ENCODE data around the gene CRACDL. TPM values are rescaled to one million over a fixed set of nuclear protein-coding genes. Genes with fewer than 3 reads are reported as not detected.

Gene CRACDL
- polyA plus RNA-seq, 1 of the 3 experiments (the other 2 are of a cell fraction) = not detected

DNA sequence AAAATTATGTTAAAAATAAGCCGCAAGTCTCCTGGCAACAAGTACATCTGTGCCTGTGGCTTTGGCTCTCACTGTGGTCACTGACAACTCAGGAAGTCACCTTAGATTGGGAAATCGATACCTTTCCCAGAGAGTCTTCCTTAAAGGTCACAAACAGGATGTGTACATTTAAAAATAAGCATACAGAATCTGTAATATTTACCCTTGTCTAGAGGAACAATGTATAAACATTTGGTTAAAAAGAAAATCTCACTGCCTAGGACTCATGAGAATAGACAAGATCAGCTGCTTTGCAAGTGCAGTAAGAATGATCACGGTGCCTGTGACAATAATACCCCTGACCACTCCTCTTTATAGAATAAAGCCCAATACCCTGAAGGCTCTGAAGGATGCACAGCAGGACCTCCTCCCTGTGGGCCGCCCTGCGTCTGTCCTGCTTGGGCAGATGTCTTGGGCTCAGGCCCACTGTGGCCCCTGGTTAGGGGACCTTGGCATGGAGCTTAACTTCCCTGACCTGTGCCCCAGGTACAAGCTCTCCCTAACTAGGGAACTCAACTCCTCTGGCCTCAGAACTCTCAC lies 107.1 kb downstream of the CRACDL start:
- POLR2A ChIA-PET = no interaction called here

DNA sequence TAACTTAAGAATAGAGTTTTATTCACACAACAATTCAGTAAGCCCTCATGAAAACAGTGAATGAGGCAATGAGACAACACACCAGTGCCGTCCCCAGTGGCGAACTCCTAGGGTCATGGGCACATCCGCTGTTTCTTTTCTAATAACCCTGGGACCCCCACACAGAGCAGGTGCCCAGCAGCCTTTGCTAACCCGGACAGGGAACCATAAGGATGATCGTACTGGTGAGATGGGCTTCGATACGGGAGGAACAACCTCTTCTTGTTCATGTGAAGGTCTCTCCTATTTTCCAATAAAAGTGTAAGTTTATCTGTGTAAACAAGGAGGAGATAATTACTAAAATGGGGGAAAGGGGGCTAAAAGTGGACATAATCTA lies 107.7 kb downstream of the CRACDL start:
- no peak for DNase-seq
- Histone ChIP-seq H3K9ac (no peak overlapping the region), H3K4me1 (ENCODE audit: control insufficient read depth in 1 of 2, insufficient read depth in 2 of 2, low read depth in 1 of 2, low read length in 1 of 2) (no peaks in the 10 kb centered on the region), H4K20me1 (ENCODE audit: insufficient read depth) (no peaks in the 10 kb centered on the region), H3K9me2 (no peaks in the 10 kb centered on the region), H3F3A (replicated peaks; ENCODE audit: insufficient read depth) (no peaks in the 10 kb centered on the region), H3K4me3 (ENCODE audit: low read depth in 2 of 2, low read length in 1 of 2) (no peak overlapping the region), H2AFZ (ENCODE audit: low read depth) (no peak overlapping the region), H3K36me3 (replicated peaks in 1 of 2; ENCODE audit: control insufficient read depth in 1 of 2, insufficient read depth in 2 of 2, low read length in 1 of 2) (no peaks in the 10 kb centered on the region), H3K79me2 (ENCODE audit: insufficient read depth) (no peaks in the 10 kb centered on the region), H3K27ac (ENCODE audit: low read depth in 2 of 2, low read length in 1 of 2) (no peak overlapping the region), H3K9me3 (no peaks in the 10 kb centered on the region), H3K27me3 (ENCODE audit: insufficient read depth) (peaks cover 5% of the 10 kb centered on the region; the same call in 1 of the 2 replicates), H3K4me2 (no peak overlapping the region)
- WGBS (ENCODE audit: low lambda C conversion rate) = 60% methylated on average over 7 of the region's 7 CpGs
- TF ChIP-seq SMC3 (IDR thresholded peaks at IDR 0.05; ENCODE audit: low read depth, low read length) = no peak
- TF ChIP-seq, protein P1, sequence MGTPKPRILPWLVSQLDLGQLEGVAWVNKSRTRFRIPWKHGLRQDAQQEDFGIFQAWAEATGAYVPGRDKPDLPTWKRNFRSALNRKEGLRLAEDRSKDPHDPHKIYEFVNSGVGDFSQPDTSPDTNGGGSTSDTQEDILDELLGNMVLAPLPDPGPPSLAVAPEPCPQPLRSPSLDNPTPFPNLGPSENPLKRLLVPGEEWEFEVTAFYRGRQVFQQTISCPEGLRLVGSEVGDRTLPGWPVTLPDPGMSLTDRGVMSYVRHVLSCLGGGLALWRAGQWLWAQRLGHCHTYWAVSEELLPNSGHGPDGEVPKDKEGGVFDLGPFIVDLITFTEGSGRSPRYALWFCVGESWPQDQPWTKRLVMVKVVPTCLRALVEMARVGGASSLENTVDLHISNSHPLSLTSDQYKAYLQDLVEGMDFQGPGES (IDR thresholded peaks at IDR 0.05; ENCODE audit: low read depth, low read length) = no peak
- CTCF ChIA-PET = interaction anchor here (1.3 to 7.2 kb wide), 2 partner anchors 179 to 442 kb away, joined by 3 to 64 read pairs; no protein-coding TSS in a partner anchor
- POLR2A ChIA-PET = no interaction called here

More for the DNA sequence above, 107.1 kb downstream of the CRACDL start:
- H3K4me3 ChIP-seq (ENCODE audit: low read depth in 2 of 2, low read length in 1 of 2) = no peak overlapping the region
- no peaks in the 10 kb centered on the region for H3K9me2 ChIP-seq
- H3K79me2 ChIP-seq (ENCODE audit: insufficient read depth) = no peaks in the 10 kb centered on the region
- H4K20me1 ChIP-seq (ENCODE audit: insufficient read depth) = no peaks in the 10 kb centered on the region
- no peak overlapping the region for H3K27ac ChIP-seq (ENCODE audit: low read depth in 2 of 2, low read length in 1 of 2)
- no peaks in the 10 kb centered on the region for H3K9me3 ChIP-seq
- no peaks in the 10 kb centered on the region for H3F3A ChIP-seq (replicated peaks; ENCODE audit: insufficient read depth)
- no peak overlapping the region for H3K9ac ChIP-seq
- peaks cover under 1% of the 10 kb centered on the region; the same call in 1 of the 2 replicates for H3K27me3 ChIP-seq (ENCODE audit: insufficient read depth)
- no peak for DNase-seq
- no peak overlapping the region for H3K4me2 ChIP-seq
- H2AFZ ChIP-seq (ENCODE audit: low read depth) = no peak overlapping the region
- H3K36me3 ChIP-seq (replicated peaks in 1 of 2; ENCODE audit: control insufficient read depth in 1 of 2, insufficient read depth in 2 of 2, low read length in 1 of 2) = no peaks in the 10 kb centered on the region
- TF ChIP-seq JUND (IDR thresholded peaks at IDR 0.05) = no peak
- no peak for TF ChIP-seq RCOR1 (IDR thresholded peaks at IDR 0.05; ENCODE audit: low read length)
- TF ChIP-seq RFX5 (IDR thresholded peaks at IDR 0.05; ENCODE audit: low read length) = no peak
- H3K4me1 ChIP-seq (ENCODE audit: control insufficient read depth in 1 of 2, insufficient read depth in 2 of 2, low read depth in 1 of 2, low read length in 1 of 2) = no peaks in the 10 kb centered on the region
- CTCF ChIA-PET = interaction anchor here (0.8 to 7.2 kb wide), 4 partner anchors 9 to 443 kb away, joined by 3 to 64 read pairs (median 3); no protein-coding TSS in a partner anchor
- WGBS (ENCODE audit: low lambda C conversion rate) = 51% methylated on average over 5 of the region's 5 CpGs

DNA sequence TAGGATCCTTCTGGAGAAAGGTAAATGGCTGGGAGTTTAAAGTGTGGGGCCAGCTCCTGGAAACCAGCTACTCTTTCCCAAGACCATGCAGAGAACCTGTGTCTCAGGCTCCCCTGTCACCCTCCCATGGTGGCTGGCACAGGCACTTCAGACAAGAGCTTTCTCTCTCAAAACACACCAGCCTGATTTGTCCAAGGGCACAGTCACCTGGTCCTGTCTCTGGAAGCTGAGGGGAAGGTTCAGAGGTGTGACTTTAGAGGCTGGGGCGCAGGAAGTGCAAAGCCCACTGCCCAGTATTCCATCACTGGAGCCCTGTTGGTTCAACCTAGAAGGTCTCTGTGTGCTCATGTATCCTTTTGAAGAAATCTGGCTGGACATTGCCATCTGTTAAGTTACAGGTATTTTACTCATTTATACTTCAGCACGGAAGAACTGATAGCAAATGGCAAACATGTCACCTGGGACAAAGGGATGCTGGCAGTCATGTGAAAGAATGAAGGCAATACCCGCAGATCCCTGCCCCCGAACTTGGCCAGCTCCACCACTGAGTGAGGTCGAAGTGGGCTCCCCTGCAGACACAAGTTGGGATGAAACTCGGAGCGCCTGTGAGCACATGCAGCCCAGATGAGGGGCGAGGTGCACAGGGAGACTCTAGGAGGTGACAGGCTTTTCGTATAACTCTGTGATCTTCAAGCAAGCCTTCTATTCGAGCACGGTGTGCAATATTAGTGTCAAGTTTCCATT lies 108.2 kb downstream of the CRACDL start:
- peaks cover 10% of the 10 kb centered on the region; the same call in 1 of the 2 replicates for H3K27me3 ChIP-seq (ENCODE audit: insufficient read depth)
- no peaks in the 10 kb centered on the region for H3F3A ChIP-seq (replicated peaks; ENCODE audit: insufficient read depth)
- CTCF ChIA-PET = interaction anchor here (1.4 kb wide), 1 partner anchor 99 kb away, joined by 3 read pairs; no protein-coding TSS in a partner anchor
- H2AFZ ChIP-seq (ENCODE audit: low read depth) = no peak overlapping the region
- no peaks in the 10 kb centered on the region; a peak in 1 of 4 replicates for H3K4me1 ChIP-seq (ENCODE audit: control insufficient read depth in 1 of 2, insufficient read depth in 2 of 2, low read depth in 1 of 2, low read length in 1 of 2)
- no peak overlapping the region for H3K9ac ChIP-seq
- DNase-seq = no peak
- H3K27ac ChIP-seq (ENCODE audit: low read depth in 2 of 2, low read length in 1 of 2) = no peak overlapping the region
- H3K9me2 ChIP-seq = no peaks in the 10 kb centered on the region
- no peak overlapping the region for H3K4me2 ChIP-seq
- H3K9me3 ChIP-seq = no peaks in the 10 kb centered on the region
- TF ChIP-seq GATA2 (CRISPR knock-in tag; IDR thresholded peaks at IDR 0.05) = no peak
- no peak for TF ChIP-seq TCF12 (IDR thresholded peaks at IDR 0.05)
- TF ChIP-seq, protein P2, sequence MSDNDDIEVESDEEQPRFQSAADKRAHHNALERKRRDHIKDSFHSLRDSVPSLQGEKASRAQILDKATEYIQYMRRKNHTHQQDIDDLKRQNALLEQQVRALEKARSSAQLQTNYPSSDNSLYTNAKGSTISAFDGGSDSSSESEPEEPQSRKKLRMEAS (IDR thresholded peaks at IDR 0.05; ENCODE audit: low read depth) = no peak
- TF ChIP-seq TAF1 (IDR thresholded peaks at IDR 0.05; ENCODE audit: borderline replicate concordance, low read depth, low read length) = no peak
- TF ChIP-seq, protein P1 (IDR thresholded peaks at IDR 0.05; ENCODE audit: low read depth, low read length) = no peak
- no peak for TF ChIP-seq EZH2phosphoT487 (IDR thresholded peaks at IDR 0.05; ENCODE audit: borderline replicate concordance, low read depth)
- TF ChIP-seq FOXJ3 (CRISPR knock-in tag; IDR thresholded peaks at IDR 0.05) = no peak
- no peak for TF ChIP-seq ELF1 (IDR thresholded peaks at IDR 0.05)
- no peak for TF ChIP-seq MEF2A (IDR thresholded peaks at IDR 0.05; ENCODE audit: borderline replicate concordance, low read depth)
- no peak for TF ChIP-seq TEAD4 (IDR thresholded peaks at IDR 0.05; ENCODE audit: borderline replicate concordance, insufficient read depth)
- no peak for TF ChIP-seq RCOR1 (IDR thresholded peaks at IDR 0.05; ENCODE audit: low read length)
- no peak for TF ChIP-seq RAD21 (IDR thresholded peaks at IDR 0.05; ENCODE audit: low read length)
- TF ChIP-seq YY1 (IDR thresholded peaks at IDR 0.05; ENCODE audit: low read depth) = no peak
- TF ChIP-seq EP300 (IDR thresholded peaks at IDR 0.05; ENCODE audit: borderline replicate concordance in 1 of 2, low read depth in 1 of 2, low read length in 1 of 2) = no peak
- POLR2A ChIA-PET = no interaction called here
- no peak overlapping the region for H3K4me3 ChIP-seq (ENCODE audit: low read depth in 2 of 2, low read length in 1 of 2)
- no peaks in the 10 kb centered on the region for H3K79me2 ChIP-seq (ENCODE audit: insufficient read depth)
- 51% methylated on average over 11 of the region's 11 CpGs for WGBS (ENCODE audit: low lambda C conversion rate)
- no peaks in the 10 kb centered on the region for H4K20me1 ChIP-seq (ENCODE audit: insufficient read depth)
- H3K36me3 ChIP-seq (replicated peaks in 1 of 2; ENCODE audit: control insufficient read depth in 1 of 2, insufficient read depth in 2 of 2, low read length in 1 of 2) = no peaks in the 10 kb centered on the region

Data from SK-N-SH (cell line).